Right lobe of liver (tissue), 6 donors: ENCODE results near the gene AP2M1. TPM values are rescaled to one million over a fixed set of nuclear protein-coding genes. Genes with fewer than 3 reads are reported as not detected.

Experiments
- ATAC-seq, 4 donors: fragments of 200-7000 bp; cut with Tn5 transposase; one replicate each; pipeline ENCODE4 v1.9.1; 2020; ENCODE audit warnings: mild to moderate bottlenecking in 4 of 4, moderate library complexity in 4 of 4
- DNase-seq, 3 donors: peaks; one replicate each; pipeline ENCODE4 v3.0.0-alpha.2; 2020
- H3K27ac ChIP-seq, 3 donors: fragments of 200-600 bp; one replicate each; pipeline ENCODE4 v1.8.0; 2022
- H3K27me3 ChIP-seq, 2 donors: fragments of 200-600 bp; one replicate each; pipeline ENCODE4 v1.8.0; 2022
- H3K36me3 ChIP-seq, 4 donors: fragments of 200-600 bp; sonication (generic) in 1 of 4; one replicate each; pipeline versions ENCODE4 v1.5.1 to v1.8.0; 2017 to 2022; ENCODE audit warnings: control low read depth in 1 of 4
- H3K4me1 ChIP-seq, 4 donors: fragments of 200-600 bp; sonication (generic) in 1 of 4; one replicate each; pipeline versions ENCODE4 v1.5.1 to v1.8.0; 2017 to 2022; ENCODE audit warnings: control low read depth in 1 of 4
- H3K4me3 ChIP-seq, 3 donors: fragments of 200-600 bp; one replicate each; pipeline ENCODE4 v1.8.0; 2022
- H3K9me3 ChIP-seq, 4 donors: fragments of 200-600 bp; sonication (generic) in 1 of 4; one replicate each; pipeline versions ENCODE4 v1.5.1 to v1.8.0; 2017 to 2022; ENCODE audit warnings: control low read depth in 1 of 4
- POLR2A ChIP-seq: fragments of 450-650 bp; IDR thresholded peaks from one replicate; pipeline ENCODE4 v1.6.1; 2017; ENCODE audit warnings: antibody characterized with exemption, mild to moderate bottlenecking
- WGBS: methylation state at CpG from one replicate; pipeline ENCODE4 v1.1.6; 2018; ENCODE audit warnings: low coverage, low lambda C conversion rate; ENCODE audit not compliant: insufficient coverage; ENCODE audit errors: missing lambda C conversion rate; 5-methylcytosine and 5-hydroxymethylcytosine counted together
- intact Hi-C, 2 donors: fragments of 100-400 bp; cut with DNase I; formaldehyde crosslinking; loops; one replicate each; pipeline versions ENCODE4 v1.11.2 to v1.14.1; 2022
- total RNA-seq, 6 experiments: library from RNA; depleted of rRNA in 2 of 6; stranded (reverse); fragments of >200 nt in 2 of 6; fragmentation: NEBNext Ultra II Directional in 3 of 6; extraction: Animal tissue kit (Norgen Biotek cat#: 25700) in 3 of 6; gene quantifications; one replicate each; pipeline versions ENCODE4 v1.1.0 to v1.2.4, GENCODE V29; 2016 to 2023
- TF ChIP-seq, protein P1 (sequence below), 4 donors: fragments of 200-600 bp in 3 of 4; fragments of 450-650 bp in 1 of 4; IDR thresholded peaks; one replicate each; pipeline versions ENCODE4 v1.5.1 to v1.8.0; 2016 to 2022; ENCODE audit warnings: antibody characterized with exemption in 4 of 4, mild to moderate bottlenecking in 2 of 4
- donor health status: DM: no; HTN: yes; CAD: no.
- donor health status: DM: no; HTN: no; CAD: no.
- donor health status: DM: no; HTN: no; CAD: no.
- donor health status: DM: no; HTN: yes; CAD: no.
- donor health status: DM: no; HTN: yes; CAD: no.

AP2M1 gene
- total RNA-seq, 6 experiments from 2014 or later, result 87.4 to 119 (median 105) TPM

DNA sequence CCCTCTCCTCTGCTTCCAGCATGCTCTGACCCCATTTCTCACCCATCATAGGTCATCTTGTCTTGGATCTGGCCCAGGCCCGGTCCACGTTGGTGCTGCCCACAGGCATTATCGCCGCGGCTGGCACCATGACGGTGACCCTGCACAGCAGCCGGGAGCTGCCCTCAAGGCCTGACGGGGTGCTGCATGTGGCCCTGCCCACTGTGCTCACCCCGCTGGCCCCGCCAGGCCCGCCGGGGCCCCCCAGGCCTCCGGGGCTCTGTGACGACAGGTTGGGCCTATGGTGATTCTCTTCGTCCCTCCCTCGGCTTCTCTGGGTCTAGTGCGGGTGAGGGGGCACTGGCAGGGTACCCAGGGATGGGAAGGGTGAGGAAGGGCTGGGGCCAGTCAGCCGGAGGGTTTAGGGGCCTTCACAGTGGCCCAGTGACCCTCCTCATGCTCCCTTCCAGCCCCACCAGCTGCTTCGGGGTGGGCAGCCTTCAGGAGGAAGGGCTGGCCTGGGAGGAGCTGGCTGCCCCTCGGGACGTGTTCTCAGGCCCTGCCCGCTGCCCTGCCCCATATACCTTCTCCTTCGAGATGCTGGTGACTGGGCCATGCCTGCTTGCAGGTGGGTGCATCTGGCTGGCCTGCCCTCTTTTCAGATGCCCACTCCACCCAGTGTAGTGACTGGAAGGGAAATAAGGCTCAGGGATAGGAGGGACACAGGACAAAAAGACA is 58.6 kb downstream of the AP2M1 start:
- 76% methylated on average over 6 of the region's 23 CpGs for WGBS
- intact Hi-C loops, result no loop called here
- H3K36me3 ChIP-seq, result no peaks in the 10 kb centered on the region
- peaks cover 0 to 24% of the 10 kb centered on the region in 2 donors for H3K27me3 ChIP-seq
- no peak for DNase-seq
- H3K4me3 ChIP-seq, result no peak overlapping the region
- H3K9me3 ChIP-seq, result no peaks in the 10 kb centered on the region
- peaks cover 0 to 18% (median 3%) of the 10 kb centered on the region in 4 donors for H3K4me1 ChIP-seq
- ATAC-seq, result no peak
- TF ChIP-seq, protein P1, sequence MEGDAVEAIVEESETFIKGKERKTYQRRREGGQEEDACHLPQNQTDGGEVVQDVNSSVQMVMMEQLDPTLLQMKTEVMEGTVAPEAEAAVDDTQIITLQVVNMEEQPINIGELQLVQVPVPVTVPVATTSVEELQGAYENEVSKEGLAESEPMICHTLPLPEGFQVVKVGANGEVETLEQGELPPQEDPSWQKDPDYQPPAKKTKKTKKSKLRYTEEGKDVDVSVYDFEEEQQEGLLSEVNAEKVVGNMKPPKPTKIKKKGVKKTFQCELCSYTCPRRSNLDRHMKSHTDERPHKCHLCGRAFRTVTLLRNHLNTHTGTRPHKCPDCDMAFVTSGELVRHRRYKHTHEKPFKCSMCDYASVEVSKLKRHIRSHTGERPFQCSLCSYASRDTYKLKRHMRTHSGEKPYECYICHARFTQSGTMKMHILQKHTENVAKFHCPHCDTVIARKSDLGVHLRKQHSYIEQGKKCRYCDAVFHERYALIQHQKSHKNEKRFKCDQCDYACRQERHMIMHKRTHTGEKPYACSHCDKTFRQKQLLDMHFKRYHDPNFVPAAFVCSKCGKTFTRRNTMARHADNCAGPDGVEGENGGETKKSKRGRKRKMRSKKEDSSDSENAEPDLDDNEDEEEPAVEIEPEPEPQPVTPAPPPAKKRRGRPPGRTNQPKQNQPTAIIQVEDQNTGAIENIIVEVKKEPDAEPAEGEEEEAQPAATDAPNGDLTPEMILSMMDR (IDR thresholded peaks at IDR 0.05), result no peak
- no peak for TF ChIP-seq POLR2A
- H3K27ac ChIP-seq, result no peak overlapping the region

Other genes starting within 250 kb of the AP2M1 start
- gene ABCC5, start 157.0 kb upstream of the AP2M1 start, total RNA-seq, result 1 to 10 TPM; 5.5 to 9.4 (median 7.6) TPM
- gene HTR3D, start 143.1 kb upstream of the AP2M1 start, total RNA-seq, result not detected
- gene HTR3C, start 121.8 kb upstream of the AP2M1 start, total RNA-seq, result not detected
- gene HTR3E, start 77.8 kb upstream of the AP2M1 start, total RNA-seq, result not detected
- 10 to 100 TPM; 16.7 to 25.6 (median 20.5) TPM for gene EIF2B5, start 39.5 kb upstream of the AP2M1 start, total RNA-seq
- 10 to 100 TPM; 18.9 to 28.1 (median 21.8) TPM for gene DVL3, start 19.5 kb upstream of the AP2M1 start, total RNA-seq
- 10 to 100 TPM; 33.7 to 40.6 (median 38.5) TPM for gene ABCF3, start 11.3 kb downstream of the AP2M1 start, total RNA-seq
- under 1 TPM in 3 of 6 experiments, not detected in 3; 0.21 to 0.59 (median 0.25) TPM for gene VWA5B2, start 54.7 kb downstream of the AP2M1 start, total RNA-seq
- 100 to 1,000 TPM in 2 of 6 experiments, 10 to 100 TPM in 4; 29.3 to 130 (median 35.5) TPM for gene ALG3, start 74.1 kb downstream of the AP2M1 start, total RNA-seq
- gene EEF1AKMT4, start 74.8 kb downstream of the AP2M1 start, total RNA-seq, result 10 to 100 TPM in 2 of 6 experiments, 1 to 10 TPM in 4; 4.9 to 19.4 (median 7.1) TPM
- gene CAMK2N2, start 86.7 kb downstream of the AP2M1 start, total RNA-seq, result under 1 TPM in 3 of 6 experiments, not detected in 3; 0.21 to 0.42 (median 0.24) TPM
- gene ECE2, start 101.2 kb downstream of the AP2M1 start, total RNA-seq, result not detected
- gene PSMD2, start 124.4 kb downstream of the AP2M1 start, total RNA-seq, result 100 to 1,000 TPM in 3 of 6 experiments, 10 to 100 TPM in 3; 85.5 to 153 (median 103) TPM
- gene EIF4G1, start 139.8 kb downstream of the AP2M1 start, total RNA-seq, result 100 to 1,000 TPM; 262 to 368 (median 291) TPM
- 1 to 10 TPM; 2.4 to 6.5 (median 3.1) TPM for gene FAM131A, start 162.7 kb downstream of the AP2M1 start, total RNA-seq
- gene CLCN2, start 186.8 kb downstream of the AP2M1 start, total RNA-seq, result 1 to 10 TPM; 1.8 to 2.9 (median 2.5) TPM
- gene POLR2H, start 186.9 kb downstream of the AP2M1 start, total RNA-seq, result 10 to 100 TPM; 27.4 to 65.7 (median 35.3) TPM
- gene THPO, start 203.4 kb downstream of the AP2M1 start, total RNA-seq, result 10 to 100 TPM in 3 of 6 experiments, 1 to 10 TPM in 3; 8.2 to 12.1 (median 10.5) TPM
- gene CHRD, start 205.2 kb downstream of the AP2M1 start, total RNA-seq, result 10 to 100 TPM; 19.5 to 97.2 (median 64.8) TPM